ENCODE measurements around the gene ZIC1. TPM values are rescaled to one million over a fixed set of nuclear protein-coding genes. Genes with fewer than 3 reads are reported as not detected.

Gene ZIC1
- total RNA-seq, 4 donors from 2014 or later = 1.6 to 2.5 (median 1.7) TPM; not detected in 1

DNA sequence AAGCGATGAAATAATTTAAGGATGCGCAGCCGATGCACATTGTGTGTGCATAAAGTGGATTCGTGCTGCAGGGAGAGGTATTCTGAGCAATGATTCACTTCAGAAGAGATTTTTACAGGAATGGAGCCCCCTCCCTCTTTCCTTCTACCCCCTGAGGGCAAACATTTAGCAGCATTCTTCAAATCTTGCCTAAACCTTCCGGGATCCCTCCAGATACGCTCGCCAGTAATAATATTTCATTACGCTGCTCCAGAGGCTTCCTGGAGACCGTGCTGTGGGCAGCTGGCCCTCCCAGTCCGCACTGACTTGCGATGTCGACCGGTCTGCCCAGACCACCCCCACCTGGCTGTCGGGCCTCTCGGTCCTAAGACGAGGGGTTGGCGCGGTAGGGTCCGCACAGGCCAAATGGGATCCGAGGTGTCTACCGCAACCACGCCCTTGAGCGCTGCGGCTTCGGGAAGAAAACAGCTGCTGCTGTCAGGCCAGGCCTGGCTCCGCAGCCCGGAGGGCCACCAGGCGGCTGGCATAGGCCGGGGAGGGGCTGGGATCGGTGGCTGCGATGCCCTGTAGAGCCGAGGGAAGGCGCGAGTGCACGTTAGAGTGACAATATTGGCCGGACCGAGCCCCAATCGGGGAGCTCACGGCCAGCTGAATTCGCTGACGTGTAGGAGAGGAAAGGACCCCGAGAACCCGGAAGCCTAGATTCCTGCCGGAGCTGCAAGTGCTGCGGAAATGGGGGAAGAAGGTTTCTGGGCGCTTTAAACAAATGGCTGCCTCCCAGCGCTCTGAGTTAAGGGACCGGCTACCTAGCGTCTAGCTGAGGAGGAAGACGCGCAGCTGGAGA, 17.2 kb upstream of the ZIC1 start:
- Histone ChIP-seq H3K36me3 (no peaks in the 10 kb centered on the region), H3K27ac (no peak overlapping the region), H3K27me3 (peaks cover 0 to 75% of the 10 kb centered on the region in 2 donors), H3K9me3 (peaks cover 0 to 7% (median 3%) of the 10 kb centered on the region in 4 donors), H3K4me3 (peak overlapping the region in 2 of 4 donors; percentile 0 to 10), H3K4me1 (peaks cover 0 to 15% (median 0%) of the 10 kb centered on the region in 4 donors)
- no peak for DNase-seq
- TF ChIP-seq, protein P1, sequence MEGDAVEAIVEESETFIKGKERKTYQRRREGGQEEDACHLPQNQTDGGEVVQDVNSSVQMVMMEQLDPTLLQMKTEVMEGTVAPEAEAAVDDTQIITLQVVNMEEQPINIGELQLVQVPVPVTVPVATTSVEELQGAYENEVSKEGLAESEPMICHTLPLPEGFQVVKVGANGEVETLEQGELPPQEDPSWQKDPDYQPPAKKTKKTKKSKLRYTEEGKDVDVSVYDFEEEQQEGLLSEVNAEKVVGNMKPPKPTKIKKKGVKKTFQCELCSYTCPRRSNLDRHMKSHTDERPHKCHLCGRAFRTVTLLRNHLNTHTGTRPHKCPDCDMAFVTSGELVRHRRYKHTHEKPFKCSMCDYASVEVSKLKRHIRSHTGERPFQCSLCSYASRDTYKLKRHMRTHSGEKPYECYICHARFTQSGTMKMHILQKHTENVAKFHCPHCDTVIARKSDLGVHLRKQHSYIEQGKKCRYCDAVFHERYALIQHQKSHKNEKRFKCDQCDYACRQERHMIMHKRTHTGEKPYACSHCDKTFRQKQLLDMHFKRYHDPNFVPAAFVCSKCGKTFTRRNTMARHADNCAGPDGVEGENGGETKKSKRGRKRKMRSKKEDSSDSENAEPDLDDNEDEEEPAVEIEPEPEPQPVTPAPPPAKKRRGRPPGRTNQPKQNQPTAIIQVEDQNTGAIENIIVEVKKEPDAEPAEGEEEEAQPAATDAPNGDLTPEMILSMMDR (IDR thresholded peaks at IDR 0.05) = no peak
- TF ChIP-seq POLR2A (IDR thresholded peaks at IDR 0.05) = no peak

DNA sequence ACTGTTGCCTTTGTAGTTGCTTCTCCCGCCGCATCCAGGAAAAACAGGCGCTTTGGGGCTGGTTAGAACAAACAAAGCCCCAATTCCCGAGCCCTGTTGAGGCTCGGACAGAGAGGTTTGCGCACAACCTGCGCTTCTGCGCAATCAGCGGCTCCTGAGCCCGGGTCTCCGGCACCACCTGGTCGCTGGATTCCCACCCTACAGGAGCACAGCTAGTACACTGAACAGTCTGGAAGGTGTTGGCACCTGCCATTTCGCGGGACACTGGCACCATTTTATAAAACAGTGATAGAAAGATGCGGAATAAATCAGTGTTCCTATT, 16.6 kb upstream of the ZIC1 start:
- H3K36me3 ChIP-seq = no peaks in the 10 kb centered on the region
- H3K4me1 ChIP-seq = peaks cover 0 to 18% (median 0%) of the 10 kb centered on the region in 4 donors
- TF ChIP-seq, protein P1 (IDR thresholded peaks at IDR 0.05) = no peak
- TF ChIP-seq POLR2A (IDR thresholded peaks at IDR 0.05) = no peak
- peaks cover 0 to 7% (median 3%) of the 10 kb centered on the region in 4 donors for H3K9me3 ChIP-seq
- DNase-seq = no peak
- peak overlapping the region in 2 of 4 donors; percentile 0 to 10 for H3K4me3 ChIP-seq
- no peak overlapping the region for H3K27ac ChIP-seq
- H3K27me3 ChIP-seq = peaks cover 0 to 75% of the 10 kb centered on the region in 2 donors

DNA sequence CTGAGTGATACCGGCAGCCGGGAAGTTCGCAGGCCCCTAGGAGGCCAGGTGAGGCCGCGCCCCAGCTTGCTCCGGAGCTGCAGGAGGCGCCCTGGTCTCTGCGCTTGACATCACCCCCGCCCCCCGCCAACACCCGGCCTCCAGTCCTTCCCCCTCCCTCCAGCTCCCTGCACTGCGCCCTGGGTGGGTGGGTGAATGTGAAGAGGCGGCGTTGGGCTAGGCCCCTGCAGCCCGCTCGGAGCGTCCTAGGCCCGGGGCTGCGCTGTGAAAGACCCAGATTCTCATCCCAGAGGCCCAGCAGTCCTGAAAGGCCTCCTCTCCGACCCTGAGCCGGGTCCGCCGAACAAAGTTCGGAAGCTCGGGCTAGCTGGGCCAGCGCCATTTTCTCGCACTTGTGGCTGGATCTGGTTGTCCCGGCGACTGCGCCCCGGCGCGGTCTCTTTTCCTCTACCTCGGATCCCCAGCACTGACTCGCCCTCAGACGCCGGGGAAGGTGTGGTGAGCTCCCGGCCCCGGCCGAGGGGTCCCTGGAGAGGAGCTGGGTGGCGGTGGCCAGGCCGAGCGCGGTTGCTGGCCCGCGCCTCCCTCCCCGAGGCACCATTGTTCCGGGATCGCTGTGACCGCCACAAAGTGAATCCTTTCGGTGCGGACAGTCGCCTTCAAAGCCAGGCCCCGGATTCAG, 15.8 kb upstream of the ZIC1 start:
- TF ChIP-seq POLR2A (IDR thresholded peaks at IDR 0.05) = no peak
- TF ChIP-seq, protein P1 (IDR thresholded peaks at IDR 0.05) = no peak
- no peak for DNase-seq
- peaks cover 0 to 7% (median 3%) of the 10 kb centered on the region in 4 donors for H3K9me3 ChIP-seq
- no peak overlapping the region for H3K27ac ChIP-seq
- peaks cover 0 to 18% (median 0%) of the 10 kb centered on the region in 4 donors for H3K4me1 ChIP-seq
- H3K27me3 ChIP-seq = peaks cover 0 to 73% of the 10 kb centered on the region in 2 donors
- H3K4me3 ChIP-seq = peak overlapping the region in 2 of 4 donors; percentile 34 to 39
- H3K36me3 ChIP-seq = no peaks in the 10 kb centered on the region

DNA sequence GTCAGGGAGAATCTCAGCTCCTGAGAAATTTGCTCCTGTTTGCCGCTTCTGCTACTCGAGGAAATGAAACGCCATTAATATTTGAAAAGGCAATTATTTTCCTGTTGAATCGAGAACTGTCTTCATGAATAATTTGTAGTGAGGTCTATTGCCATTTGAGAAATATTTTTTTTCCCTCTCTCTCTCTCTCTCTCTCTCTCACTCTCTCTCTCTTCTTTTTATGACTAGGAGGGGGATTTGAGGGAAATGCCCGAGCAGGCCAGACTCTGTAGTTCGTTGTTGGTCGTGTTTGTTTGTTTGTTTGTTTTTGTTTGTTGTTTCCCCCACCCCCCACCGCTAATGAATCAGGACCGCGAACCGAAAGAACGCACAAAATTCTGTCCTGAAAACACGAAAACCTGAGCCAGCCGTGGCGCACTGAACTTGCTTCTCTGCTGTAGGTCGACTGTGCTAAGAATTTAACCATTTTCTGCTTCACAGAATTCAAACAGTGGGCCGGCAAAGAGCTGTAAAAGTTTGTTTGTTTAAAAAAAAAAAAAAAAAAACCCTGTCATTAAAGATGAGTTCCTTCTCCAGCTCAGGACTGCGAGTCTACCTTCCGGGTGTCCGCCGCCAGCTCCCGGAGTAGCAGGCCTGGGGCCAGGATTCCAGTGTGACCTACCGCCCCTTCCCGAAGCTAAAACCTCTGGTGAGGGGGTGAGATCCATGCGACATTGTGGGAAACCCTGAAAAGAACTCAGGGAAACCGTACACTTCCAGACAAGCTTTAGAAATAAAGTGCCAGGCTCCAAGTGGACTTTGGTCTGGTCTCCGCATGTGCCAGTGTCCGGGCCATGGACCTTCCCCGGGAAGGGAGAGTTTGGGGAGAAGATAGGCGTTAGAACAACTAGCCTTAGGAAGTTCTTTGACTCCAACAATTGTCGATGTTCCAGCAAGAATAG, 15.0 kb upstream of the ZIC1 start:
- DNase-seq = no peak
- H3K4me1 ChIP-seq = peaks cover 0 to 18% (median 0%) of the 10 kb centered on the region in 4 donors
- peak overlapping the region in 2 of 4 donors; percentile 34 to 39 for H3K4me3 ChIP-seq
- no peaks in the 10 kb centered on the region for H3K36me3 ChIP-seq
- H3K9me3 ChIP-seq = peaks cover 0 to 7% (median 3%) of the 10 kb centered on the region in 4 donors
- TF ChIP-seq POLR2A (IDR thresholded peaks at IDR 0.05) = no peak
- TF ChIP-seq, protein P1 (IDR thresholded peaks at IDR 0.05) = no peak
- no peak overlapping the region for H3K27ac ChIP-seq
- peaks cover 0 to 72% of the 10 kb centered on the region in 2 donors for H3K27me3 ChIP-seq

DNA sequence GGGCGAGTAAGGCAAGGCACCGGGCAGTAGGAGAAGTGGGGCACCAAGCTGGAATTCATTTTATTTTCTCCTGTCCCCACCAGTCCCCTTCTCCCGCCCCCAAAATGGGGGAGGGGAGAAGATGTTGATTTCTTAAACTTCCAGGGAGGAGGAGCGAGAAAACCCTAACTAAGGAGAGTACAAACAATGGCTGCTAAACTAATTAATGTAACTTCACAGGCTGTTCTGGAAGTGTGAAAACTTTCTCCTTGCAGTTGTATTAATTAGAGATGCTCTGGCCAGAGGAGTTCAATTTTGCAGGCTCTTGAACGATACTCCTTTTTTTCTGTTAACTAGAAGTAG, 14.3 kb upstream of the ZIC1 start:
- H3K36me3 ChIP-seq = no peaks in the 10 kb centered on the region
- no peak for DNase-seq
- H3K27ac ChIP-seq = no peak overlapping the region
- peaks cover 0 to 7% (median 3%) of the 10 kb centered on the region in 4 donors for H3K9me3 ChIP-seq
- TF ChIP-seq POLR2A (IDR thresholded peaks at IDR 0.05) = no peak
- TF ChIP-seq, protein P1 (IDR thresholded peaks at IDR 0.05) = no peak
- H3K4me3 ChIP-seq = no peak overlapping the region
- peaks cover 0 to 18% (median 0%) of the 10 kb centered on the region in 4 donors for H3K4me1 ChIP-seq
- H3K27me3 ChIP-seq = peaks cover 0 to 66% of the 10 kb centered on the region in 2 donors
